K562 (cell line): ENCODE measurements around the gene PRKAR2B. TPM values are rescaled to one million over a fixed set of nuclear protein-coding genes. Genes with fewer than 3 reads are reported as not detected.

Source experiments
- CC2D1A ChIP-seq: fragments of 450-650 bp; IDR thresholded peaks from 2 replicates; pipeline ENCODE4 v1.6.1; 2017; ENCODE audit warnings: mild to moderate bottlenecking
- GATAD2A ChIP-seq: fragments of 450-650 bp; IDR thresholded peaks from 2 replicates; pipeline ENCODE4 v1.6.1; 2017
- HDAC1 ChIP-seq, 2 experiments: fragments of 450-650 bp; IDR thresholded peaks; 2 replicates each; pipeline ENCODE4 v1.6.1; 2016 to 2017; ENCODE audit warnings: inconsistent platforms in 1 of 2, mild to moderate bottlenecking in 1 of 2, moderate library complexity in 1 of 2
- KAT7 ChIP-seq: sonication (generic); formaldehyde crosslinking; IDR thresholded peaks from 2 replicates; pipeline ENCODE4 v1.8.0; 2022; ENCODE audit warnings: missing genetic modification reagents, mild to moderate bottlenecking, borderline replicate concordance
- MECOM ChIP-seq: fragments of 250-450 bp; sonication (Bioruptor Pico); IDR thresholded peaks from 2 replicates; pipeline ENCODE4 v1.8.0; 2022; ENCODE audit warnings: inconsistent platforms
- NR2C1 ChIP-seq, 2 experiments: fragments of 450-650 bp; IDR thresholded peaks; 2 replicates each; pipeline ENCODE4 v1.6.1; 2017; ENCODE audit warnings: mild to moderate bottlenecking in 2 of 2, antibody characterized with exemption in 1 of 2, inconsistent platforms in 1 of 2, missing compliant biosample characterization in 1 of 2, missing genetic modification characterization in 1 of 2
- OTX1 ChIP-seq: fragments of 450-650 bp; formaldehyde crosslinking; IDR thresholded peaks from 2 replicates; pipeline ENCODE4 v1.4.0; 2022; ENCODE audit warnings: mild to moderate bottlenecking
- PPARD ChIP-seq: fragments of 250-450 bp; sonication (Bioruptor Pico); IDR thresholded peaks from 2 replicates; pipeline ENCODE4 v1.8.0; 2022; ENCODE audit warnings: inconsistent platforms, mild to moderate bottlenecking, moderate library complexity
- TOE1 ChIP-seq, 2 experiments: fragments of 450-650 bp in 1 of 2; sonication (generic) in 1 of 2; formaldehyde crosslinking in 1 of 2; IDR thresholded peaks; 2 replicates each; pipeline versions ENCODE4 v1.7.1 to v1.8.0; 2016 to 2022; ENCODE audit warnings: borderline replicate concordance in 2 of 2, mild to moderate bottlenecking in 2 of 2, antibody characterized with exemption in 1 of 2, inconsistent platforms in 1 of 2, low read depth in 1 of 2, missing genetic modification reagents in 1 of 2, moderate library complexity in 1 of 2
- polyA plus RNA-seq, 8 experiments: library from polyadenylated mRNA; depleted of rRNA in 4 of 8; stranded (reverse) in 5 of 8; unstranded in 3 of 8; fragments of >200 nt; fragmentation: Nextera tagmentation in 2 of 8; fragmentation: Illumina TruSeq in 1 of 8; extraction: Ambion mirVana in 2 of 8; extraction: Trizol in 1 of 8; gene quantifications; 2 replicates each; pipeline versions ENCODE4 v1.2.1 to v1.2.3, GENCODE V29; 2011 to 2014; ENCODE audit warnings: inconsistent platforms in 1 of 8, missing spikeins in 1 of 8
- total RNA-seq, 7 experiments: library from RNA; depleted of rRNA in 6 of 7; stranded (reverse); fragments of >200 nt in 6 of 7; fragmentation: Illumina TruSeq in 2 of 7; extraction: Trizol in 2 of 7; gene quantifications; 2 replicates each; pipeline versions ENCODE4 v1.2.1 to v1.2.3, GENCODE V29; 2011 to 2021; ENCODE audit warnings: low replicate concordance in 1 of 7
- TF ChIP-seq, protein P1 (sequence below): fragments of 450-650 bp; IDR thresholded peaks from 2 replicates; pipeline ENCODE4 v1.6.1; 2016; ENCODE audit warnings: mild to moderate bottlenecking, moderate library complexity
- TF ChIP-seq, protein P2 (sequence below), 3 experiments: IDR thresholded peaks in 2 of 3; conservative IDR thresholded peaks in 1 of 3; 2 replicates each; pipeline ENCODE4 v1.5.1; 2011 to 2012; ENCODE audit warnings: low read length in 3 of 3, mild to moderate bottlenecking in 3 of 3, control low read depth in 2 of 3, improper control_type of control experiment in 1 of 3, inconsistent platforms in 1 of 3, low read depth in 1 of 3, mixed read lengths in 1 of 3, moderate library complexity in 1 of 3; ENCODE audit not compliant: insufficient read depth in 2 of 3
- TF ChIP-seq, protein P3 (sequence below): fragments of 450-650 bp; conservative IDR thresholded peaks from 2 replicates; pipeline ENCODE4 v1.6.1; 2016; ENCODE audit warnings: missing genetic modification characterization, low read depth, mild to moderate bottlenecking, missing compliant biosample characterization, moderate library complexity

The PRKAR2B gene
- total and polyA plus RNA-seq, 9 of the 15 experiments (the other 6 are each of a cell fraction or from before 2014, with no cell fraction given) = 59.0 to 173 (median 129) TPM

DNA sequence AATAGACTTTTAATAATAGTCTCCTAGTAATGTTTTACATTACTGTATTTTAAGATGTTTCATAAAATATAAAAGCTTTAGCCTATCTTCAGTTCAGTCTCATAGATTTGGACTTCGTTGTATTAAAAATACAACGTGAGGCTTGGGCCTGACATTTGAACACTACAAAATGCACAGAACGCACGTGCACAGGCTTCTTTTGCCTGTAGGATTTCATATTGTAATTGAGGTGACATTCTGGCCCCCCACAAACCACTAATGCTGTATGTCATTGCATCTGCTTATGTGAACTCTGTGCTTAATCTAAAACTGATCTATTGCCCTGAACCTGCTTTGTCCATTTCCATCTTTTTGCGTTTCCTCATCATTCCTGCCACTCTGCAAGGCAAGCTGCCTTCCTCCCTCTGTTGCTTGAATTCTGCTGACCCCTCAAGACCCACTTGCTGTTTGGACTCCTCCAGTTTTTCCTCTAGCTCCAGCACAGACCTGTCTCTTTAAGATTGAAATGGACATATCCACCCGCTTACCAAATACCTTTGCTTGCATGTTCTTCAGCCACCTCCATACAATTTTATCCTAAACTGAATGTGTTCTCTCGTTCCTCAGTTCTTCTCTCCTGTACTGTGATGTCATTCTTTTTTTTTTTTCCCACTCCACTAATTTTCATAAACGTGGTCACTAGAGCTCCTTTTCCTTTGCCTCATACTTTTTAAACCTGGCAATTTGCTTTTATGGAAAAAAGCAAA, 12.4 kb downstream of the PRKAR2B start (continued):
- TF ChIP-seq, protein P1, sequence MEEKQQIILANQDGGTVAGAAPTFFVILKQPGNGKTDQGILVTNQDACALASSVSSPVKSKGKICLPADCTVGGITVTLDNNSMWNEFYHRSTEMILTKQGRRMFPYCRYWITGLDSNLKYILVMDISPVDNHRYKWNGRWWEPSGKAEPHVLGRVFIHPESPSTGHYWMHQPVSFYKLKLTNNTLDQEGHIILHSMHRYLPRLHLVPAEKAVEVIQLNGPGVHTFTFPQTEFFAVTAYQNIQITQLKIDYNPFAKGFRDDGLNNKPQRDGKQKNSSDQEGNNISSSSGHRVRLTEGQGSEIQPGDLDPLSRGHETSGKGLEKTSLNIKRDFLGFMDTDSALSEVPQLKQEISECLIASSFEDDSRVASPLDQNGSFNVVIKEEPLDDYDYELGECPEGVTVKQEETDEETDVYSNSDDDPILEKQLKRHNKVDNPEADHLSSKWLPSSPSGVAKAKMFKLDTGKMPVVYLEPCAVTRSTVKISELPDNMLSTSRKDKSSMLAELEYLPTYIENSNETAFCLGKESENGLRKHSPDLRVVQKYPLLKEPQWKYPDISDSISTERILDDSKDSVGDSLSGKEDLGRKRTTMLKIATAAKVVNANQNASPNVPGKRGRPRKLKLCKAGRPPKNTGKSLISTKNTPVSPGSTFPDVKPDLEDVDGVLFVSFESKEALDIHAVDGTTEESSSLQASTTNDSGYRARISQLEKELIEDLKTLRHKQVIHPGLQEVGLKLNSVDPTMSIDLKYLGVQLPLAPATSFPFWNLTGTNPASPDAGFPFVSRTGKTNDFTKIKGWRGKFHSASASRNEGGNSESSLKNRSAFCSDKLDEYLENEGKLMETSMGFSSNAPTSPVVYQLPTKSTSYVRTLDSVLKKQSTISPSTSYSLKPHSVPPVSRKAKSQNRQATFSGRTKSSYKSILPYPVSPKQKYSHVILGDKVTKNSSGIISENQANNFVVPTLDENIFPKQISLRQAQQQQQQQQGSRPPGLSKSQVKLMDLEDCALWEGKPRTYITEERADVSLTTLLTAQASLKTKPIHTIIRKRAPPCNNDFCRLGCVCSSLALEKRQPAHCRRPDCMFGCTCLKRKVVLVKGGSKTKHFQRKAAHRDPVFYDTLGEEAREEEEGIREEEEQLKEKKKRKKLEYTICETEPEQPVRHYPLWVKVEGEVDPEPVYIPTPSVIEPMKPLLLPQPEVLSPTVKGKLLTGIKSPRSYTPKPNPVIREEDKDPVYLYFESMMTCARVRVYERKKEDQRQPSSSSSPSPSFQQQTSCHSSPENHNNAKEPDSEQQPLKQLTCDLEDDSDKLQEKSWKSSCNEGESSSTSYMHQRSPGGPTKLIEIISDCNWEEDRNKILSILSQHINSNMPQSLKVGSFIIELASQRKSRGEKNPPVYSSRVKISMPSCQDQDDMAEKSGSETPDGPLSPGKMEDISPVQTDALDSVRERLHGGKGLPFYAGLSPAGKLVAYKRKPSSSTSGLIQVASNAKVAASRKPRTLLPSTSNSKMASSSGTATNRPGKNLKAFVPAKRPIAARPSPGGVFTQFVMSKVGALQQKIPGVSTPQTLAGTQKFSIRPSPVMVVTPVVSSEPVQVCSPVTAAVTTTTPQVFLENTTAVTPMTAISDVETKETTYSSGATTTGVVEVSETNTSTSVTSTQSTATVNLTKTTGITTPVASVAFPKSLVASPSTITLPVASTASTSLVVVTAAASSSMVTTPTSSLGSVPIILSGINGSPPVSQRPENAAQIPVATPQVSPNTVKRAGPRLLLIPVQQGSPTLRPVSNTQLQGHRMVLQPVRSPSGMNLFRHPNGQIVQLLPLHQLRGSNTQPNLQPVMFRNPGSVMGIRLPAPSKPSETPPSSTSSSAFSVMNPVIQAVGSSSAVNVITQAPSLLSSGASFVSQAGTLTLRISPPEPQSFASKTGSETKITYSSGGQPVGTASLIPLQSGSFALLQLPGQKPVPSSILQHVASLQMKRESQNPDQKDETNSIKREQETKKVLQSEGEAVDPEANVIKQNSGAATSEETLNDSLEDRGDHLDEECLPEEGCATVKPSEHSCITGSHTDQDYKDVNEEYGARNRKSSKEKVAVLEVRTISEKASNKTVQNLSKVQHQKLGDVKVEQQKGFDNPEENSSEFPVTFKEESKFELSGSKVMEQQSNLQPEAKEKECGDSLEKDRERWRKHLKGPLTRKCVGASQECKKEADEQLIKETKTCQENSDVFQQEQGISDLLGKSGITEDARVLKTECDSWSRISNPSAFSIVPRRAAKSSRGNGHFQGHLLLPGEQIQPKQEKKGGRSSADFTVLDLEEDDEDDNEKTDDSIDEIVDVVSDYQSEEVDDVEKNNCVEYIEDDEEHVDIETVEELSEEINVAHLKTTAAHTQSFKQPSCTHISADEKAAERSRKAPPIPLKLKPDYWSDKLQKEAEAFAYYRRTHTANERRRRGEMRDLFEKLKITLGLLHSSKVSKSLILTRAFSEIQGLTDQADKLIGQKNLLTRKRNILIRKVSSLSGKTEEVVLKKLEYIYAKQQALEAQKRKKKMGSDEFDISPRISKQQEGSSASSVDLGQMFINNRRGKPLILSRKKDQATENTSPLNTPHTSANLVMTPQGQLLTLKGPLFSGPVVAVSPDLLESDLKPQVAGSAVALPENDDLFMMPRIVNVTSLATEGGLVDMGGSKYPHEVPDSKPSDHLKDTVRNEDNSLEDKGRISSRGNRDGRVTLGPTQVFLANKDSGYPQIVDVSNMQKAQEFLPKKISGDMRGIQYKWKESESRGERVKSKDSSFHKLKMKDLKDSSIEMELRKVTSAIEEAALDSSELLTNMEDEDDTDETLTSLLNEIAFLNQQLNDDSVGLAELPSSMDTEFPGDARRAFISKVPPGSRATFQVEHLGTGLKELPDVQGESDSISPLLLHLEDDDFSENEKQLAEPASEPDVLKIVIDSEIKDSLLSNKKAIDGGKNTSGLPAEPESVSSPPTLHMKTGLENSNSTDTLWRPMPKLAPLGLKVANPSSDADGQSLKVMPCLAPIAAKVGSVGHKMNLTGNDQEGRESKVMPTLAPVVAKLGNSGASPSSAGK = peak; percentile 57
- TF ChIP-seq GATAD2A (0 out of 2 replicates have a peak, but pooled peaks have one; percentile 28), KAT7 (no peak), CC2D1A (no peak), TOE1 (IDR thresholded peaks at IDR 0.05; ENCODE audit: borderline replicate concordance) (peak; percentile 20; the same call in 1 of the 2 replicates), TOE1 (CRISPR knock-in tag; IDR thresholded peaks at IDR 0.05; ENCODE audit: borderline replicate concordance, low read depth) (no peak), HDAC1 (IDR thresholded peaks at IDR 0.05) (peak in 1 of 2 experiments; percentile 62; a peak in 2 of 4 replicates), PPARD (CRISPR knock-in tag) (no peak), NR2C1 (IDR thresholded peaks at IDR 0.05) (no peak), NR2C1 (tag; IDR thresholded peaks at IDR 0.05) (no peak), OTX1 (no peak), MECOM (CRISPR knock-in tag) (0 out of 2 replicates have a peak, but pooled peaks have one; percentile 38)
- TF ChIP-seq, protein P2, sequence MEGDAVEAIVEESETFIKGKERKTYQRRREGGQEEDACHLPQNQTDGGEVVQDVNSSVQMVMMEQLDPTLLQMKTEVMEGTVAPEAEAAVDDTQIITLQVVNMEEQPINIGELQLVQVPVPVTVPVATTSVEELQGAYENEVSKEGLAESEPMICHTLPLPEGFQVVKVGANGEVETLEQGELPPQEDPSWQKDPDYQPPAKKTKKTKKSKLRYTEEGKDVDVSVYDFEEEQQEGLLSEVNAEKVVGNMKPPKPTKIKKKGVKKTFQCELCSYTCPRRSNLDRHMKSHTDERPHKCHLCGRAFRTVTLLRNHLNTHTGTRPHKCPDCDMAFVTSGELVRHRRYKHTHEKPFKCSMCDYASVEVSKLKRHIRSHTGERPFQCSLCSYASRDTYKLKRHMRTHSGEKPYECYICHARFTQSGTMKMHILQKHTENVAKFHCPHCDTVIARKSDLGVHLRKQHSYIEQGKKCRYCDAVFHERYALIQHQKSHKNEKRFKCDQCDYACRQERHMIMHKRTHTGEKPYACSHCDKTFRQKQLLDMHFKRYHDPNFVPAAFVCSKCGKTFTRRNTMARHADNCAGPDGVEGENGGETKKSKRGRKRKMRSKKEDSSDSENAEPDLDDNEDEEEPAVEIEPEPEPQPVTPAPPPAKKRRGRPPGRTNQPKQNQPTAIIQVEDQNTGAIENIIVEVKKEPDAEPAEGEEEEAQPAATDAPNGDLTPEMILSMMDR (IDR thresholded peaks at IDR 0.05 in 2 of 3, conservative IDR thresholded peaks at IDR 0.05 in 1 of 3; ENCODE audit: insufficient read depth in 2 of 3, low read depth in 1 of 3, low read length in 3 of 3) = no peak
- TF ChIP-seq, protein P3, sequence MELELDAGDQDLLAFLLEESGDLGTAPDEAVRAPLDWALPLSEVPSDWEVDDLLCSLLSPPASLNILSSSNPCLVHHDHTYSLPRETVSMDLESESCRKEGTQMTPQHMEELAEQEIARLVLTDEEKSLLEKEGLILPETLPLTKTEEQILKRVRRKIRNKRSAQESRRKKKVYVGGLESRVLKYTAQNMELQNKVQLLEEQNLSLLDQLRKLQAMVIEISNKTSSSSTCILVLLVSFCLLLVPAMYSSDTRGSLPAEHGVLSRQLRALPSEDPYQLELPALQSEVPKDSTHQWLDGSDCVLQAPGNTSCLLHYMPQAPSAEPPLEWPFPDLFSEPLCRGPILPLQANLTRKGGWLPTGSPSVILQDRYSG (tag) = no peak
